ENCODE results near the gene AP1G1.

AP1G1 gene

GRCh38 chr16:71681360-71681759, 127.3 kb downstream of the AP1G1 start:
- Histone ChIP-seq H3K79me2 (ENCODE audit: control insufficient read depth, low read length) (no peaks in the 10 kb centered on the region), H3K4me1 (ENCODE audit: control insufficient read depth, low read length) (no peaks in the 10 kb centered on the region), H3K36me3 (ENCODE audit: control insufficient read depth, low read length) (peaks cover under 1% of the 10 kb centered on the region; the same call in 1 of the 2 replicates), H3K9me2 (replicated peaks; ENCODE audit: control insufficient read depth, low read length) (no peaks in the 10 kb centered on the region), H4K20me1 (ENCODE audit: control insufficient read depth, insufficient read depth, low read depth, low read length) (no peaks in the 10 kb centered on the region), H3K27ac (ENCODE audit: low read depth, low read length) (no peak overlapping the region), H3K4me3 (ENCODE audit: low read length) (no peak overlapping the region), H3F3A (ENCODE audit: control insufficient read depth, insufficient read depth) (no peaks in the 10 kb centered on the region), H3K27me3 (ENCODE audit: control insufficient read depth, low read length) (no peaks in the 10 kb centered on the region), H3K9me3 (ENCODE audit: control insufficient read depth, insufficient read depth, low read length) (no peaks in the 10 kb centered on the region), H3K4me2 (ENCODE audit: low read length) (no peak overlapping the region)
- no peak for TF ChIP-seq EZH2phosphoT487 (IDR thresholded peaks at IDR 0.05; ENCODE audit: borderline replicate concordance, low read length)
- TF ChIP-seq CTCF (IDR thresholded peaks at IDR 0.05; ENCODE audit: low read depth, low read length, poor library complexity, severe bottlenecking) = no peak
